H9 (cell line): ENCODE data around the gene DPP3. TPM values are rescaled to one million over a fixed set of nuclear protein-coding genes. Genes with fewer than 3 reads are reported as not detected.

Source experiments
- DNase-seq: peaks from one replicate; pipeline ENCODE4 v3.0.0-alpha.2; 2017
- H2AFZ ChIP-seq: one replicate; pipeline ENCODE4 v1.6.1; 2013; ENCODE audit warnings: mild to moderate bottlenecking, low read length, control low read depth, moderate library complexity
- H2AK5ac ChIP-seq: 2 replicates; pipeline ENCODE4 v1.6.1; 2013; ENCODE audit warnings: low read length, control low read depth, mixed read lengths; ENCODE audit not compliant: insufficient read length
- H2BK120ac ChIP-seq: one replicate; pipeline ENCODE4 v1.6.1; 2013; ENCODE audit warnings: low read depth, mild to moderate bottlenecking, low read length, control low read depth, inconsistent platforms; ENCODE audit not compliant: poor library complexity, severe bottlenecking
- H2BK12ac ChIP-seq: 2 replicates; pipeline ENCODE4 v1.6.1; 2013; ENCODE audit warnings: low read length, control low read depth, mixed read lengths, low read depth; ENCODE audit not compliant: insufficient read length
- H2BK15ac ChIP-seq: 2 replicates; pipeline ENCODE4 v1.6.1; 2013; ENCODE audit warnings: low read depth, low read length, control low read depth
- H2BK20ac ChIP-seq: one replicate; pipeline ENCODE4 v1.6.1; 2013; ENCODE audit warnings: low read depth, mild to moderate bottlenecking, low read length, control low read depth, inconsistent platforms; ENCODE audit not compliant: poor library complexity, severe bottlenecking
- H2BK5ac ChIP-seq: 2 replicates; pipeline ENCODE4 v1.6.1; 2013; ENCODE audit warnings: low read length, control low read depth, mixed read lengths; ENCODE audit not compliant: insufficient read length
- H3K14ac ChIP-seq: 2 replicates; pipeline ENCODE4 v1.6.1; 2013; ENCODE audit warnings: low read length, control low read depth; ENCODE audit not compliant: insufficient read depth
- H3K18ac ChIP-seq: 2 replicates; pipeline ENCODE4 v1.6.1; 2013; ENCODE audit warnings: low read depth, mild to moderate bottlenecking, mixed read lengths, low read length, control low read depth; ENCODE audit not compliant: insufficient read length
- H3K23ac ChIP-seq: 2 replicates; pipeline ENCODE4 v1.6.1; 2013; ENCODE audit warnings: low read length, control low read depth, mixed read lengths, low read depth; ENCODE audit not compliant: insufficient read length
- H3K23me2 ChIP-seq: 2 replicates; pipeline ENCODE4 v1.6.1; 2013; ENCODE audit warnings: low read depth, mild to moderate bottlenecking, mixed read lengths, low read length, control low read depth; ENCODE audit not compliant: insufficient read length, poor library complexity, severe bottlenecking
- H3K27ac ChIP-seq: 2 replicates; pipeline ENCODE4 v1.5.1; 2013; ENCODE audit warnings: low read length, control low read depth, mixed read lengths, low read depth; ENCODE audit not compliant: insufficient read length
- H3K27me3 ChIP-seq: 2 replicates; pipeline ENCODE4 v1.6.1; 2013; ENCODE audit warnings: low read length, control low read depth, inconsistent platforms; ENCODE audit not compliant: insufficient read depth
- H3K4ac ChIP-seq: 2 replicates; pipeline ENCODE4 v1.6.1; 2013; ENCODE audit warnings: low read depth, mild to moderate bottlenecking, control low read depth, inconsistent platforms, low read length, moderate library complexity
- H3K4me1 ChIP-seq: 2 replicates; pipeline ENCODE4 v1.6.1; 2013; ENCODE audit warnings: low read length, control low read depth, inconsistent platforms; ENCODE audit not compliant: insufficient read depth
- H3K4me2 ChIP-seq: 2 replicates; pipeline ENCODE4 v1.6.1; 2013; ENCODE audit warnings: low read length, control low read depth, mixed read lengths; ENCODE audit not compliant: insufficient read length, insufficient read depth
- H3K56ac ChIP-seq: 2 replicates; pipeline ENCODE4 v1.6.1; 2013; ENCODE audit warnings: low read depth, mild to moderate bottlenecking, mixed read lengths, low read length, control low read depth; ENCODE audit not compliant: insufficient read length
- H3K79me1 ChIP-seq: 2 replicates; pipeline ENCODE4 v1.6.1; 2013; ENCODE audit warnings: low read depth, mild to moderate bottlenecking, moderate library complexity, low read length, control low read depth, inconsistent platforms; ENCODE audit not compliant: insufficient read depth, poor library complexity, severe bottlenecking
- H3K79me2 ChIP-seq: 2 replicates; pipeline ENCODE4 v1.6.1; 2013; ENCODE audit warnings: low read length, control low read depth, inconsistent platforms; ENCODE audit not compliant: insufficient read depth
- H3K9ac ChIP-seq: 2 replicates; pipeline ENCODE4 v1.6.1; 2013; ENCODE audit warnings: low read length, control low read depth, mixed read lengths; ENCODE audit not compliant: insufficient read length; ENCODE audit errors: extremely low read depth
- H3K9me3 ChIP-seq: one replicate; pipeline ENCODE4 v1.6.1; 2013; ENCODE audit warnings: low read depth, low read length, inconsistent platforms; ENCODE audit not compliant: control insufficient read depth
- H3T11ph ChIP-seq: one replicate; pipeline ENCODE4 v1.6.1; 2013; ENCODE audit warnings: mild to moderate bottlenecking, low read length, control low read depth, inconsistent platforms
- H4K20me1 ChIP-seq: one replicate; pipeline ENCODE4 v1.6.1; 2013; ENCODE audit not compliant: control insufficient read depth, insufficient read length, insufficient read depth
- H4K5ac ChIP-seq: 2 replicates; pipeline ENCODE4 v1.6.1; 2013; ENCODE audit warnings: low read depth, mild to moderate bottlenecking, mixed read lengths, low read length, control low read depth; ENCODE audit not compliant: insufficient read length
- H4K8ac ChIP-seq: replicated peaks from 2 replicates; pipeline ENCODE4 v1.6.1; 2013; ENCODE audit warnings: low read length, control low read depth, mixed read lengths, low read depth; ENCODE audit not compliant: insufficient read length
- H4K91ac ChIP-seq: 2 replicates; pipeline ENCODE4 v1.6.1; 2013; ENCODE audit warnings: low read depth, mild to moderate bottlenecking, moderate library complexity, mixed read lengths, low read length, control low read depth; ENCODE audit not compliant: insufficient read length
- H3K27ac Mint-ChIP-seq, 3 experiments: 2 replicates in 2 of 3; 3 replicates in 1 of 3; pipeline ENCODE4 v1.8.0; 2020 to 2021; ENCODE audit warnings: mixed read lengths in 3 of 3, mild to moderate bottlenecking in 1 of 3, moderate library complexity in 1 of 3
- H3K27me3 Mint-ChIP-seq: 2 replicates; pipeline ENCODE4 v1.8.0; 2021; ENCODE audit warnings: low read depth, mild to moderate bottlenecking, moderate library complexity, mixed read lengths
- H3K36me3 Mint-ChIP-seq, 3 experiments: 2 replicates in 2 of 3; 3 replicates in 1 of 3; pipeline ENCODE4 v1.8.0; 2020 to 2021; ENCODE audit warnings: low read depth in 3 of 3, mixed read lengths in 3 of 3; ENCODE audit not compliant: insufficient read depth in 1 of 3
- H3K4me1 Mint-ChIP-seq, 2 experiments: 2 replicates each; pipeline ENCODE4 v1.8.0; 2020; ENCODE audit warnings: mixed read lengths in 2 of 2
- H3K4me3 Mint-ChIP-seq, 2 experiments: 2 replicates in 1 of 2; 3 replicates in 1 of 2; pipeline ENCODE4 v1.8.0; 2020 to 2021; ENCODE audit warnings: mild to moderate bottlenecking in 2 of 2, mixed read lengths in 2 of 2, moderate library complexity in 1 of 2
- H3K9me3 Mint-ChIP-seq, 2 experiments: 2 replicates in 1 of 2; 3 replicates in 1 of 2; pipeline ENCODE4 v1.8.0; 2020; ENCODE audit warnings: mild to moderate bottlenecking in 2 of 2, mixed read lengths in 2 of 2, moderate library complexity in 1 of 2
- CTCF ChIP-seq: fragments of 200-600 bp; sonication (generic); conservative IDR thresholded peaks from 3 replicates; pipeline ENCODE4 v1.8.0; 2021; ENCODE audit warnings: antibody characterized with exemption, mild to moderate bottlenecking
- WGBS: extraction: QIAGEN DNeasy Blood & Tissue Kit; methylation state at CpG from one replicate; pipeline ENCODE4 v1.1.7; 2013; ENCODE audit warnings: missing lambda C conversion rate, low lambda C conversion rate, mixed read lengths; ENCODE audit not compliant: insufficient read length; ENCODE audit errors: extremely low coverage; 5-methylcytosine and 5-hydroxymethylcytosine counted together
- total RNA-seq: library from RNA; stranded (reverse); gene quantifications from 2 replicates; pipeline ENCODE4 v1.2.1, GENCODE V29; 2021

The DPP3 gene
- total RNA-seq, 1 experiment from 2014 or later, result 85.3 TPM

- Histone ChIP-seq H3K4me2 (no peak overlapping the region), H2BK5ac (no peak overlapping the region), H3K27me3 (no peaks in the 10 kb centered on the region), H3K79me2 (no peaks in the 10 kb centered on the region), H3K56ac (no peak overlapping the region), H2AK5ac (no peak overlapping the region), H3K14ac (no peak overlapping the region), H3K23me2 (peaks cover 2% of the 10 kb centered on the region), H4K8ac (no peak overlapping the region), H4K20me1 (no peaks in the 10 kb centered on the region), H2BK120ac (no peak overlapping the region), H2BK15ac (no peak overlapping the region), H3K79me1 (no peaks in the 10 kb centered on the region), H3K9ac (no peak overlapping the region), H2BK20ac (no peak overlapping the region), H3K18ac (no peak overlapping the region), H2BK12ac (no peak overlapping the region), H3K4ac (no peak overlapping the region), H3K27ac (no peak overlapping the region), H3T11ph (no peak overlapping the region), H2AFZ (no peak overlapping the region), H4K91ac (no peak overlapping the region), H3K9me3 (no peaks in the 10 kb centered on the region), H4K5ac (no peak overlapping the region), H3K23ac (no peak overlapping the region), H3K4me1 (no peaks in the 10 kb centered on the region)
- no CpG with 5 or more reads among the region's 7 CpGs for WGBS
- H3K9me3 Mint-ChIP-seq, result no peaks in the 10 kb centered on the region; a peak in 1 of 5 replicates
- H3K4me3 Mint-ChIP-seq, result no peak overlapping the region
- peaks cover 17 to 72% (median 65%) of the 10 kb centered on the region in 3 experiments; a peak in 6 of 7 replicates for H3K36me3 Mint-ChIP-seq
- H3K27ac Mint-ChIP-seq, result no peak overlapping the region
- TF ChIP-seq CTCF, result no peak
- H3K4me1 Mint-ChIP-seq, result peaks cover 0 to 6% of the 10 kb centered on the region in 2 experiments; a peak in 1 of 4 replicates
- no peaks in the 10 kb centered on the region for H3K27me3 Mint-ChIP-seq
- no peak for DNase-seq
These were observed 75.9 kb downstream of the DPP3 start for GRCh38 chr11:66556086-66556485.
